Liver (tissue), 3 donors: ENCODE measurements around the gene CLC.

Experiments used
- CTCF ChIP-seq: fragments of 150-350 bp; IDR thresholded peaks from 2 replicates; pipeline ENCODE4 v1.5.1; 2017; ENCODE audit warnings: improper control_type of control experiment, low read depth, low read length; ENCODE audit not compliant: missing input control
- EGR1 ChIP-seq, 2 donors: IDR thresholded peaks; 2 replicates each; pipeline ENCODE4 v1.6.1; 2016 to 2018; ENCODE audit warnings: antibody characterized with exemption in 2 of 2, low read depth in 2 of 2
- FOXA1 ChIP-seq: IDR thresholded peaks from 2 replicates; pipeline ENCODE4 v1.6.1; 2016; ENCODE audit warnings: antibody characterized with exemption
- FOXA2 ChIP-seq: IDR thresholded peaks from 2 replicates; pipeline ENCODE4 v1.6.1; 2016; ENCODE audit warnings: antibody characterized with exemption
- GABPA ChIP-seq, 2 donors: IDR thresholded peaks in 1 of 2; conservative IDR thresholded peaks in 1 of 2; 2 replicates each; pipeline ENCODE4 v1.6.1; 2016; ENCODE audit warnings: antibody characterized with exemption in 2 of 2, mild to moderate bottlenecking in 1 of 2, moderate library complexity in 1 of 2
- MAX ChIP-seq: IDR thresholded peaks from 2 replicates; pipeline ENCODE4 v1.6.1; 2016; ENCODE audit warnings: antibody characterized with exemption
- NR2F2 ChIP-seq: IDR thresholded peaks from 2 replicates; pipeline ENCODE4 v1.6.1; 2016; ENCODE audit warnings: antibody characterized with exemption
- RAD21 ChIP-seq, 2 donors: IDR thresholded peaks; 2 replicates each; pipeline ENCODE4 v1.6.1; 2016; ENCODE audit warnings: antibody characterized with exemption in 2 of 2, mild to moderate bottlenecking in 2 of 2
- TAF1 ChIP-seq: conservative IDR thresholded peaks from 2 replicates; pipeline ENCODE4 v1.6.1; 2016; ENCODE audit warnings: antibody characterized with exemption, mild to moderate bottlenecking
- YY1 ChIP-seq: IDR thresholded peaks from 2 replicates; pipeline ENCODE4 v1.6.1; 2016; ENCODE audit warnings: antibody characterized with exemption, mild to moderate bottlenecking
- TF ChIP-seq, protein P1 (sequence below): IDR thresholded peaks from 2 replicates; pipeline ENCODE4 v1.6.1; 2016; ENCODE audit warnings: antibody characterized with exemption
- TF ChIP-seq, protein P2 (sequence below): IDR thresholded peaks from 2 replicates; pipeline ENCODE4 v1.6.1; 2016; ENCODE audit warnings: antibody characterized with exemption, mild to moderate bottlenecking
- donor health status: healthy.
- donor health status: healthy.

DNA sequence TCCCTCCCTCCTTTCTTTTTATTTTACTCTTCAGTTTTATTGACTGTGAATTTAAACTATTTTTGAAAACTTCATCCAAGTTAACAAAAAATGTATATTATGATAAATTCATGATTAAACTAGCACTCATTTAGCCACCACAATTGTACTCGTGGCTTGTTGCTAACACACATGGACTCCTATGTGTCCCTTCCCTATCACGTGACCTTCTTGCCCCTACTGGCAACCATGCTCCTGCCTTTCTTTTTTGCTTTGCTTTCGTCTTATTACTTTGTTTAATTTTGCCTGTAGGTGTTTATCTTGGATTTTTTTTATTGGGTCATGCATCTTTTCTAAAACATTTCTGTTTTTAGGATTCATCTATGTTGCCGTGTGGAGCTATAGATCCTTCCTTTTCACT, 8.2 kb downstream of the CLC start:
- TF ChIP-seq CTCF (no peak), RAD21 (IDR thresholded peaks at IDR 0.05) (no peak), MAX (no peak), TAF1 (no peak), YY1 (no peak), EGR1 (IDR thresholded peaks at IDR 0.05; ENCODE audit: low read depth in 2 of 2) (no peak), GABPA (IDR thresholded peaks at IDR 0.05 in 1 of 2, conservative IDR thresholded peaks at IDR 0.05 in 1 of 2) (no peak), FOXA2 (no peak), FOXA1 (no peak), NR2F2 (no peak)
- TF ChIP-seq, protein P1, sequence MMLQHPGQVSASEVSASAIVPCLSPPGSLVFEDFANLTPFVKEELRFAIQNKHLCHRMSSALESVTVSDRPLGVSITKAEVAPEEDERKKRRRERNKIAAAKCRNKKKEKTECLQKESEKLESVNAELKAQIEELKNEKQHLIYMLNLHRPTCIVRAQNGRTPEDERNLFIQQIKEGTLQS = no peak
- TF ChIP-seq, protein P2, sequence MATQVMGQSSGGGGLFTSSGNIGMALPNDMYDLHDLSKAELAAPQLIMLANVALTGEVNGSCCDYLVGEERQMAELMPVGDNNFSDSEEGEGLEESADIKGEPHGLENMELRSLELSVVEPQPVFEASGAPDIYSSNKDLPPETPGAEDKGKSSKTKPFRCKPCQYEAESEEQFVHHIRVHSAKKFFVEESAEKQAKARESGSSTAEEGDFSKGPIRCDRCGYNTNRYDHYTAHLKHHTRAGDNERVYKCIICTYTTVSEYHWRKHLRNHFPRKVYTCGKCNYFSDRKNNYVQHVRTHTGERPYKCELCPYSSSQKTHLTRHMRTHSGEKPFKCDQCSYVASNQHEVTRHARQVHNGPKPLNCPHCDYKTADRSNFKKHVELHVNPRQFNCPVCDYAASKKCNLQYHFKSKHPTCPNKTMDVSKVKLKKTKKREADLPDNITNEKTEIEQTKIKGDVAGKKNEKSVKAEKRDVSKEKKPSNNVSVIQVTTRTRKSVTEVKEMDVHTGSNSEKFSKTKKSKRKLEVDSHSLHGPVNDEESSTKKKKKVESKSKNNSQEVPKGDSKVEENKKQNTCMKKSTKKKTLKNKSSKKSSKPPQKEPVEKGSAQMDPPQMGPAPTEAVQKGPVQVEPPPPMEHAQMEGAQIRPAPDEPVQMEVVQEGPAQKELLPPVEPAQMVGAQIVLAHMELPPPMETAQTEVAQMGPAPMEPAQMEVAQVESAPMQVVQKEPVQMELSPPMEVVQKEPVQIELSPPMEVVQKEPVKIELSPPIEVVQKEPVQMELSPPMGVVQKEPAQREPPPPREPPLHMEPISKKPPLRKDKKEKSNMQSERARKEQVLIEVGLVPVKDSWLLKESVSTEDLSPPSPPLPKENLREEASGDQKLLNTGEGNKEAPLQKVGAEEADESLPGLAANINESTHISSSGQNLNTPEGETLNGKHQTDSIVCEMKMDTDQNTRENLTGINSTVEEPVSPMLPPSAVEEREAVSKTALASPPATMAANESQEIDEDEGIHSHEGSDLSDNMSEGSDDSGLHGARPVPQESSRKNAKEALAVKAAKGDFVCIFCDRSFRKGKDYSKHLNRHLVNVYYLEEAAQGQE = no peak
